Fibroblast of mammary gland (primary cell): ENCODE measurements around the gene PRKACG.

ENCODE experiments used
- DNase-seq: peaks from one replicate; pipeline ENCODE4 v3.0.0-alpha.2; 2010; ENCODE audit warnings: low read depth
- H3K4me3 ChIP-seq: 2 replicates; pipeline ENCODE4 v1.5.1; 2011; ENCODE audit warnings: low read depth, mild to moderate bottlenecking, low read length, moderate library complexity; ENCODE audit not compliant: control insufficient read depth
- TF ChIP-seq, protein P1 (sequence below): conservative IDR thresholded peaks from 2 replicates; pipeline ENCODE4 v1.5.1; 2011; ENCODE audit warnings: low read depth, low read length, inconsistent platforms; ENCODE audit not compliant: control insufficient read depth, insufficient read depth

The PRKACG gene

GRCh38 chr9:69036799-69037198, 22.9 kb upstream of the PRKACG start:
- peak; percentile 5 for DNase-seq
- H3K4me3 ChIP-seq = peak overlapping the region; percentile 97
- TF ChIP-seq, protein P1, sequence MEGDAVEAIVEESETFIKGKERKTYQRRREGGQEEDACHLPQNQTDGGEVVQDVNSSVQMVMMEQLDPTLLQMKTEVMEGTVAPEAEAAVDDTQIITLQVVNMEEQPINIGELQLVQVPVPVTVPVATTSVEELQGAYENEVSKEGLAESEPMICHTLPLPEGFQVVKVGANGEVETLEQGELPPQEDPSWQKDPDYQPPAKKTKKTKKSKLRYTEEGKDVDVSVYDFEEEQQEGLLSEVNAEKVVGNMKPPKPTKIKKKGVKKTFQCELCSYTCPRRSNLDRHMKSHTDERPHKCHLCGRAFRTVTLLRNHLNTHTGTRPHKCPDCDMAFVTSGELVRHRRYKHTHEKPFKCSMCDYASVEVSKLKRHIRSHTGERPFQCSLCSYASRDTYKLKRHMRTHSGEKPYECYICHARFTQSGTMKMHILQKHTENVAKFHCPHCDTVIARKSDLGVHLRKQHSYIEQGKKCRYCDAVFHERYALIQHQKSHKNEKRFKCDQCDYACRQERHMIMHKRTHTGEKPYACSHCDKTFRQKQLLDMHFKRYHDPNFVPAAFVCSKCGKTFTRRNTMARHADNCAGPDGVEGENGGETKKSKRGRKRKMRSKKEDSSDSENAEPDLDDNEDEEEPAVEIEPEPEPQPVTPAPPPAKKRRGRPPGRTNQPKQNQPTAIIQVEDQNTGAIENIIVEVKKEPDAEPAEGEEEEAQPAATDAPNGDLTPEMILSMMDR = no peak

- peak; percentile 24 for DNase-seq
- H3K4me3 ChIP-seq = peak overlapping the region; percentile 97
- TF ChIP-seq, protein P1 = no peak
Observed at GRCh38 chr9:69036309-69036708, 22.4 kb upstream of the PRKACG start.

DNA sequence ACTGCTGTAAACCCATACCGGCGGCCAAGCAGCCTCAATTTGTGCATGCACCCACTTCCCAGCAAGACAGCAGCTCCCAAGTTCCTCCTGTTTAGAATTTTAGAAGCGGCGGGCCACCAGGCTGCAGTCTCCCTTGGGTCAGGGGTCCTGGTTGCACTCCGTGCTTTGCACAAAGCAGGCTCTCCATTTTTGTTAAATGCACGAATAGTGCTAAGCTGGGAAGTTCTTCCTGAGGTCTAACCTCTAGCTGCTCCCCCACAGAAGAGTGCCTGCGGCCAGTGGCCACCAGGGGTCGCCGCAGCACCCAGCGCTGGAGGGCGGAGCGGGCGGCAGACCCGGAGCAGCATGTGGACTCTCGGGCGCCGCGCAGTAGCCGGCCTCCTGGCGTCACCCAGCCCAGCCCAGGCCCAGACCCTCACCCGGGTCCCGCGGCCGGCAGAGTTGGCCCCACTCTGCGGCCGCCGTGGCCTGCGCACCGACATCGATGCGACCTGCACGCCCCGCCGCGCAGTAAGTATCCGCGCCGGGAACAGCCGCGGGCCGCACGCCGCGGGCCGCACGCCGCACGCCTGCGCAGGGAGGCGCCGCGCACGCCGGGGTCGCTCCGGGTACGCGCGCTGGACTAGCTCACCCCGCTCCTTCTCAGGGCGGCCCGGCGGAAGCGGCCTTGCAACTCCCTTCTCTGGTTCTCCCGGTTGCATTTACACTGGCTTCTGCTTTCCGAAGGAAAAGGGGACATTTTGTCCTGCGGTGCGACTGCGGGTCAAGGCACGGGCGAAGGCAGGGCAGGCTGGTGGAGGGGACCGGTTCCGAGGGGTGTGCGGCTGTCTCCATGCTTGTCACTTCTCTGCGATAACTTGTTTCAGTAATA, 21.8 kb upstream of the PRKACG start, which contains the start of gene FXN:
TSS of gene FXN (plus strand) at position 315 of the 871 bp plus-strand sequence. CDS start at position 346, 31 bp downstream.
- DNase-seq = peak; percentile 75
- TF ChIP-seq, protein P1 = peak; percentile 88
- H3K4me3 ChIP-seq = peak within 1 kb of the TSS; percentile 97

GRCh38 chr9:69034071-69034470, 20.2 kb upstream of the PRKACG start:
- H3K4me3 ChIP-seq = no peak overlapping the region
- DNase-seq = no peak
- TF ChIP-seq, protein P1 = no peak

DNA sequence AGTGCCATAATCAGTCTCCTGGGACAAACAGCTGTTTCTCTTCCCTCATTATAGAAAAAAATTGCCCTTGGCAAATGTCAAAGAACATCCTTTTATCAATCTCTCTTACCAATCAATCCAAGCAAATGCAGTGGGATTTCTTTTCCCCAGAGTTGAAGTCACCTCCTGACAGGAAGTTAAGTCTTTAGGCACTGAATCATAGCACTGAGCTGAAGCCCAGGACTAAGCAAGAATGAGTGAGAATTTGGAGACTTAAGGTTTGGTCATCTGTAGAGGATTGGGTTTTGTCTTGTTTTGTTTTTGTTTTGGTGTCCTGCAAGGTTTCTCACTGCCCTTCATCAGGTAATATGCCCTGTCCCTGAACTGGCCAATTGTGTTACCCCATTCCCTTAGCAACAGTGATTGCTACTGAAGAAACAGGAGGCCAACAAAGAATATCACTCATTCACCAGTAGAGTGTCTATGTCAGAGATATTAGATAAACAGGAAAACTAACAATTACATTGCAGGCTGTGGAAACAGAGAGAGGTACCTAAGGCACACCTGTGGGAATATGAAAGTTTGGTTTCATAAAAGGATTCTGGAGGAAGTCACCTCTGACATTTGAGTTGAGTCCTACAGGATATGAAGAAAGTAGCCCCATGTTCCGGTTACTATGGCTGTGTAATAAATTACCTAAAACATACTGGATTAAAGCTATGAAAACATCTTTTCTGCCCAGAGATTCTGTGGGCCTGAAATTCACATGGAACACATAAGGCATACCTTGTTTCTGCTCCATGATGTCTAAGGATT, 17.1 kb upstream of the PRKACG start:
- peak; percentile 36 for DNase-seq
- TF ChIP-seq, protein P1 = no peak

GRCh38 chr9:69029535-69029934, 15.6 kb upstream of the PRKACG start:
- H3K4me3 ChIP-seq = no peak overlapping the region
- no peak for DNase-seq
- TF ChIP-seq, protein P1 = no peak

More for the DNA sequence above, 17.1 kb upstream of the PRKACG start:
- no peak overlapping the region for H3K4me3 ChIP-seq
